HG03342 (cell line): Measurements from ENCODE around the gene CTRL.

Source experiments
- ATAC-seq: cut with Tn5 transposase; IDR thresholded peaks from one replicate; pipeline ENCODE4 v1.9.1; 2021; ENCODE audit warnings: mild to moderate bottlenecking, moderate library complexity; ENCODE audit not compliant: unreplicated experiment

CTRL gene

DNA sequence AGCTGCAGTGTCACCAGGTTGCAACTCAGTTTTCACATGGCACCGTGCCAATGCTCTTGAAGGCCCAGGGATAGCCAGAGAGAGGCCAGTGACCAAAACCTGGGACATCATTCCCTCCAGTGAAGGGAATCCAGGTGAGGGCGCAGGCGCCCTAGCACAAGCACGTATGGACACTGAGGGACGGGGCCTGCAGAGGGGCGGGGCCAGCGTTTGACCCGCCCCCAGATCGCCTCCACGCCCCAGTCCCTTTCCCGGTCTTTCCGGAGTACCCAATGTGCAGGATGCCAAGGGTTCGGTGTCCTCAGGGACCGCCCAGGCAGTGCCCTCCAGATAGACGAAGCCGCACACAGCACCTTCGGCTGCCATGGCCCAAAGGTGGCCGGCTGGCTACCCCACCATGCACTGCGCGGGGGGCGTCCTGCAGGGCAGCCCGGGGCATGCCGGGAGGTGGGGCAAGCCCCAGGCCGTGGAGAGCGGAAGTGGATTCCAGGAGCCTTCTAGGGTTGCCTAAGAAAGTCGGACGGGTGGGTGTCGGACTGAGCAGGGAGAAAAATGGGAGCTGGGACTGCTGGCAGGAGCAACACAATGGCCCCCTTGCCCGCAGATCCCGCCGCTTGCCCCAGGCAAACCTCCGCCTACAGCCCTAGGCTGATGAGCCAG lies 32.1 kb upstream of the CTRL start:
- ATAC-seq, result no peak

DNA sequence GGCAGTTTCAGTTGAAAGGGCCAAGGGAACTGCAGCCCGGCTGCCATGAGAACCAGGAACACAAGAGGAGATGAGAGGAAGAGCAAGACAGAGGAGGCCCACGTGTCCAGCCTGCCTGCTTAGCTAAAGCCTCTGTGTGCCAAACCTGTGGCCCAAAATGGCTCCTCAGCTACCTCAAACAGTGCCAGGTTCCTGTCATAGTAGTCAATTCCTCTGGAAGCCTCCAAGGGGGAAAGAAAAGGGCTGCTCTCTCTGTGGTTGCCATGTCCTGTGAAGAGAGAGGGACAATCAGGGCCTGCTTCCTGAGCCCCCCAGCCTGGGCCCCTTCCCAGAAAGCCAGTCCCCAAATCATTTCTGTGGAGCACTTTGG lies 31.6 kb upstream of the CTRL start:
- ATAC-seq, result no peak

DNA sequence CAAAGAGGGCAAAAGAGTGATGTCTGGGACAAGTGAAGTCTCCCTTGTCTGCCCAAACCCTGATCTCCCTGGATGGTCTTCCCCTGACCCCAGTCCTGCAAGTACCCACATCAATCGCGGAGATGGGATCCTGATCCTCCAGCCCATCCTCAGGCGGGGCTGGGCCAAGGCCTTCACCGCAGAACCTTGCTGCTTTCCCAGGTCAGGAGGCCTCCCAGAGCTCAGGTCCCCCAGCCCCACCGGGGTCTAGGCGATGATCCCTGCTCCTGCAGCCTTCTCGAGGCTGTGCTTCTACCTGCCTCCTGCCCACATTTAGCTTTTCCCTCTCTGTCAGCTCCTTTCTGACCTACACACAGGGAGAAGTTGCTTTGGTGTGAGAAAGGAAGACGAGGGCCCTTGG lies 30.5 kb upstream of the CTRL start:
- no peak for ATAC-seq

DNA sequence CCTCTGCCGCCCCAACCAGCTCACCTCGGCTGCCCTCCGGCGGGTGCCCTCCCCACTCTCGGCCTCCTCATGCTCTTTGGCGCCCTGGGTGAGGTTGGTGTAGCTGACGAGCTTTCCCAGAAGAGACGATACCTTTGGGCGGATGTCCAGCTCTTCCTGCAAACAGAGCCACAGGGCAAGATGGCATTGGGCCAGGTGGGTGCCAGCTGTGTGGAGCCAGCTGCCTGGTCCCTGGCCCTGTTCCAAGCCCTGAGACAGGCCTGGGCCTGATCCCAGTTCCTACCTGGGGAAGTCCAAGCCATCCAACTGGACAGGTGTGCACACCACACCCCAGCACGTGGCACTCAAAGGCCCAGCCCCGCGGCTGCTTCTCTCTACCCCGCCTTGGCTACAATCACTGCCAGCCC lies 29.9 kb upstream of the CTRL start:
- no peak for ATAC-seq

DNA sequence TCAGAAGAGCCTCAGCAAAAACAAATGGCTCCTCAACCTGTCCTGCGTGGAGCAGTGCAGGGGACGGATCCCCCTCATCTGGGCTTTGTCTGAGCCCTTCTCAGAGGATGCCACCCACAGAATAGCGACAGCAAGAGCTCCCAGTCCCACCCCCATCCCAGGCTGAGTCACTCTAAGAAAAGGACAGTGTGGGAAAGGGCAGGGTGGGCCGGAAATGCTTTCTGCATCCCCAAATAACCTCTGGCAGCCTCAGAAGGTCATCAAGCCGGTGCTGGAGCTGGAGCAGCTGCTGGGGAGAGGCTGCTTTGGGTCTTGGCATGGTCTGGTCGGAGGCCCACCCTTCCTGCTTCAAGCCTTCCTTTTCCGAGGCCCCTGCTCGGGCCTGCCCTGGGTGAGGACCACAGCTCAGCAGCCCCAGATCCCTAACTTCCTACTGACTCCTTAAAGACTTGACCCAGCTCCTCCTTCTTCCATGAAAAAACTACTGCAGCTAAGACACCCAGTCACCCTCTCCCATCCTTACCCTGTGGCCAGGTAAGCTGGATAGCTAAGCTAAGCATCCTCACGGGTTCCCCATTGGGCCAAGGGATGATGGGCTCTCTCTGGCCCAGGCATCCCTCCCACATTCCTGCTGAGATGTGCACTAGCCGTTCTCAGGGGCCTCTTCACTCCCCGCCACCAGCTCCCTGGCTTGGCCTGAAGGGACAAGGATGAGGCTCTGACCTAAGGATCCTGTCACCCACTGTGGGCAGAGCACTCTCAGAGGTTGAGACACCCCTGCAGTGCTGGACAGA lies 28.1 kb upstream of the CTRL start:
- no peak for ATAC-seq

DNA sequence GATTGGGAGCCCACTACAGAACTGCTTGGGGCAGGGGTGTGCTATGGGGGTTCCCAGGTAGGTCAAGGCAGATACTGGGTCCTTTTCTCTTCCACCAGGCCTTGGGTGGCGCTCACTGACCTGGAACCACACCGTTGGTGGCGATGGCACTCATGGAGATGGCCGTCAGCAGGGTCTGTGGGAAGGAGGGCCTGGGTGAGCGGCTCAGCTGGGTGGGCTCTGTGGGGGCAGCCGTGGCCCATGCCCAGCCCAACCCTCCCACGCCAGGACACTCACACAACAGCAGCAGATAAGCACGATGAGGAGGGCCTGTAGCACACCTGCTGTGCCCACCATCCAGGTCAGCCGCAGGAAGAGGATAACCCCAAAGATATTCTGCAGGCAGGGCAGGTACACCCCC lies 26.0 kb upstream of the CTRL start:
- no peak for ATAC-seq

DNA sequence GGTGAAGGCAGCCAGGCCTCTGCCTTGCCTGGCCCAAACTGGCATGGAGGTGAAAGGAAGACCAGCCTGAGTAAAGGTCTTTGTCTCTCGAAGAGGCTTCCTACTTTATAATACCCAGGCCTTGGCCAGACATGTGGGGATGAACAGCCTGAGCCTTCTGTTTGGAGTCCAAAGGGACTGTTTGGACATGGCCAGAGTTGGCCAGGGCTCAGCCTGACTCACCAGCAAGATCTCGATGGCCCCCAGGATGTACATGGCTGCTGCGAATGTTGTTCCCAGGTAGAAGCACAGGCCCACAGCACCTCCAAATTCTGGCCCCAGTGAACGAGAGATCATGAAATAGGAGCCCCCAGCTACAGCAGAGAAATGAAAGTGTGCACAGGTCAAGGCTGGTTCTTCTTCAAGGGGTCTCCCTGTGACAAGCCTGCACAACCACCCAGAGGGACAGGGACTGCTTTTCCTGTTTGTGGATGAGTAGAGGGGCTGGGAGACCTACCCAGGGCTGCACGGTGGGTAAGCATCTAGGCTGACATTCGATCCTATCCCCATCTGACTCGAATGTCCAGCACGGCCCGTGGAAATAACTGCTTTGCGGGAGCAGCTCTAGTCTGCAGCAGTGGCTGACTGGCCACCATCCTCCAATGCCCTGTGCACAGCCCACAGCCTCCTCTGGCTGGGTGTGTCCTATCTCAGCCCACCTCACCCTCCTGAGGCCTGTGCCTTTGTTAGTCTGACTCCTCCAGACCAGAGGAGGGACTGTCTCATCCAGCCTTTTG lies 22.9 kb upstream of the CTRL start:
- ATAC-seq, result no peak

DNA sequence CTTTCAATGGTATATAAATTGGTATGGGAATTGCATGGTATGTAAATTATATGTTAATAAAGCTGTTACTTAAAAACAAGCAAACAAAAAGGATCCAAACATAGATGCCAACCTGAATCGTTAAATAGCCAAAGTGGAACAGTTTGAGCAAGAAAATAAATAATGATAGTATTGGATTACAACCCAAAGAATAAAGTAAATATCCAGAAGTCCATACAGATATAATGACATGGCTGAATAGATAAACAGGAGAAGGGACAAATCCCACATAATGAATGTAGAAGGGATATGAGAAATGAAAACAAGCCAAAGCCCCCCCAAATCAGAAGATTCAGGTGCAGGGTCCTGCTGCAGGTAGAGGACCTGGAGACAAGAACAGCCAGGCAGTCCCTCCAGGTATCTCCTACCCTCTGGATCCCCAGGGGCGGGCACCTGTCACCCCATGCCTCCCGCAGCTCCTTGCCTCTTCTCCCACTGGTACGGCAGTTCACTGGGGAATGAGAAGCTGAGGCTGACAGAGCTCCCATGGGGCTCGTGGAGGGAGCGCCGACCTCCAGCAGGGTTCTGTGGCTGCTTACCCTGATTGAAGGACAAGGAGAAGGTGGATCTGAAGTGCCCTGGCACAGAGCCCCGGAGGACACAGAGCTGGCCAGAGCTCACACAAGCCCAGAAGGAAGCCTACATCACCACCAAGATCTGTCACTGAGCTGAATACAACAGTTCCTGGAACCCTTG lies 22.1 kb upstream of the CTRL start:
- no peak for ATAC-seq

DNA sequence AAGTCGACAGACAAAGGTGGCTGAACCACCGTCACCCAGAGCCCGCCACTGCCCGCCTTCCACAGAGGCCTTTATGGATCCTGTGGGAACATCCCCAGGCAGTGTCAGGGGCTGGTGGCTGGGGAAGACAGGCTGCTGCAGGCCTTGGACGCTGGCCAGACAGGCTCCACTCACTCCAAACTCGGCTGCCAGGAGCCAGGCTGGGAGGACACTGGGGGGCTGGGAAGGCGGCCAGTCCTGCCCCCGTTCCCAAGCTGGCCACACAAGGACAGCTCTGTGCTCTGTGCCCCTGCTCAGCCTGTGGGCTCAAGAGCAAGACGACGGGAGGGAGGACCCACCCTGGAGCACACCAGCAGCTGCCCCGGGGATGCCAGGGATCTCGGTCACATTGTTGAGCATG lies 19.8 kb upstream of the CTRL start:
- ATAC-seq, result no peak

DNA sequence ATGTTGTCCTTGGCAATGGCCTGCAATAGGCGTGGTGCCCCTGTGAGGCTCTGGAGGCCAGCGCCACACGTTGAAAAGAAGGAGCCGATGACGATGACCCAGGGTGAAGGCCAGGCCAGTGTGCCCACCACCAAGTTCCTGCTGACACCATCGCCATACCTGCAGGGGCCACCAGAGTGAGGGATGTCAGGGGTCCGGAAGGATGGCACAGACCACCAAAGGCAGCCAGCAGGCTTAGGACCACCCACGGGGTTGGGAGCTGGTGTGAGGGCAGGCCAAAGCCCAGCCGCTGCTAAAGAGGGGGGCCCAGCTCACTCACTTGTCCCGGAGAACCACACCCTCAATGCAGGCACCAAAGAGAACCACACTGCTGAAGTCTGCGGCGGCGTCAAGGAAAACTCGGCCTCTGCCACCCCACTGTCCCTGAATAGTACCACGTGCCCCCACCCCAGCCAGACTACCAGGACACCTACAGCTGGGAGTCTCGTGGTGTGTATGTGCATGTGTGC lies 18.7 kb upstream of the CTRL start:
- ATAC-seq, result no peak

DNA sequence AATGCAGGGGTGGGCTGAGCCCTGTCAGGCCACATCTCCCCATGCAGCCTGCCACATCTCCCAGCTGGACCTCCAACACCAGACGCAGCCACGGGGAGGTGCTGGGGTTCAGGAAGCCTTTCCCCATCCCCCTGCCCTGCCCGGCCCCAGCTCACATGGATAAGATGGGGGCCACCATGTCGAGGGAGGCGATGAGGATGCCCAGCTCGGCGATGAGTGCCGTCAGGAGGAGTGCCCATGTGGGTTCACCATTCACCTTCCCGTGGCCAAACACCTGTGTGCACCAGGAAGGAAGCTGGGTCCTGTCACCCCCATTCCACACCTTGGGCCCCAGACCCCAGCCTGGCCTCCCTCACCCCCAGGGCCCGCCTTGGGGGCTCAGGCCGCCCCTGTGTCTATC lies 18.0 kb upstream of the CTRL start:
- no peak for ATAC-seq

DNA sequence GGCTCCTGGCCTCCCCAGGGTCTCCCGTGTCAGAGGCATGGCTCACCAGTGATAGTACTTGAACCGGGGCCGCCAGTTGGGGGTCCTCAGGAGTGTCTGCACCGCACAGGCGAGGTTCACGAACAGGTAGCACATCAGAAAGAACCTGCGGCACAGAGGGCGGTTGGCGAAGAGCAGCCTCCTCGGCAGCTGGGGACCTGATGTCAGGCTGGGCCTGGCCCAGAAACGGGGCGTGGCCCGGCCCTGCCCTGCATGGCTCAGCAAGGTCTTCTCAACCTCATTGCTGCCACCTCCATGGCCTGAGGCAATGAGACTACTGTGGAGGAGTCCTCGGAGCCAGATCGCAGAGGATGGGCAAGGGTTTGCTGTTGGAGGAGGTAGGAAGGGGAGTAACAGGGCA lies 16.4 kb upstream of the CTRL start:
- ATAC-seq, result no peak

DNA sequence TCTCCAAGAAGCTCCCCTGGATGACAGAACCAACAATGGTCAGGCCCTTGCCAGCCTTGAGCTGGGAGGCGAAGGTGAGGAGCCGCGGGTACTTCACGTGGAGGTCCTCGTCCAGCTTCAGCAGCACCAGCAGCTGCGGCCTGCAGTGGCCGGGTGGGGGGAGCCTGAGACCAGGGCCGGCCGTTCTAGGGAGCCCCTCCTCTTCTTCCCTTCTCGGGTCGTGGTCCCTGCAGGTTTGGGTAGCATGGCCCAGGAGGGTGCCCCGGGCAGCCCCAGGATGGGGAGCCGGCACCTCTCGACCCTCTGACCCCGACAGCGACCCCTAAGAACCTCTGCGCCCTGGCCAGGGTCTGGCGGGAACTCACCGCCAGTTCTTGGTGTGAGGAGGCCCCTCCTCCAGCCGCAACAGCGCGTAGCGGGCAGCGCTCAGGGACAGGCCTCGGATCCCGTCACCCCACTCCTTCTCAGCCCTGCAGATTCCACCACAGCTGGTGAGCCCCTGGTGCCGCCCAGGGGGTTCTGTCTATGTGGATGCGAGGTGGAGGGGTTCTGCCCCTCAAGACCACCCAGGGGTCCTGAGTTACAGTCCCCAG lies 15.4 kb upstream of the CTRL start:
- no peak for ATAC-seq

DNA sequence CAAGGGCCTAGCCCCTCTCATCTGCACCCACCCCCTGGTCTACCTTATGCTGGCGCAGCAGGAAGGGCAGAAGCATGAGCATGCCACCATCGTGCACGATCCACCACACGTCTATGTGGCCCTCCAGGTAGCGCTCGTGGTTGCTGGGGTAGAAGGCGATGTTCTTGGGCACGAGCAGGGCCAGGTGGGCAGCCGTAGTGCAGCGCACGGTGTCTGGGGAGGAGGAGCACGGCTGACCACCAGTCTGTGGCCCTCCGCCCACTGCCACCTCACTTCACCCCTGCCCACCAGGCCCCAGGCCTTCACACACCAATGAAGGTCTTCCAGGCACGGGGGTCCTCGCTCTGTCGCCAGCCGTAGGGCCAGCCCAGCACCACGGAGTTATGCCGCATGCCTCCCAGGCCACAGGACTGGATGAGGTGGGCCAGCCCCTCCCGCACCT lies 14.5 kb upstream of the CTRL start:
- no peak for ATAC-seq

DNA sequence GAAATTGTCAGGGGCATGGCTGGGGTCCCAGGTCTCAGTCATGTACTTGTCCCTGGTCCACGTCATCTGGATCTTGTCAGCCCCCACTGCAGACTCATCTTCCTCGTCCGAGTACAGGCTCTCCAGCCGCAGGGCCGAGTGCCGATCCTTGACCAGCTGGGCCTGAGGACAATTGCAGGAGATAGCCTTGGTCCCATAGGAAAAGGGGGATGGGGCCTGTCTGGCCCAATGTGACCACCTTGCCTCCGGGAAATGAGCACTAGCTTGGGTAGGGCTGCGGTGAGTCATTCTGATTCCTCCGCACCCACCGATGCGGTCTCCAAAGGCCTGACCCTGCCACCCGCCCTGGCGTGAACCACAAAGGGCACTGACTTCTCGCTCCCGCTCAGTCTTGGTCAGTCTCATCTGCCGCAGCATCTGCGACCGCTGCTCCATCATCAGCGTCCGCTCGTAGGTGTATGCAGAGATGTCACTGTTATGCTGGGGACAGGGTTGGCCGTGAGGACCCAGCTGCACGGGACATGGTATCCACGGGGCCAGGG lies 13.8 kb upstream of the CTRL start:
- no peak for ATAC-seq

DNA sequence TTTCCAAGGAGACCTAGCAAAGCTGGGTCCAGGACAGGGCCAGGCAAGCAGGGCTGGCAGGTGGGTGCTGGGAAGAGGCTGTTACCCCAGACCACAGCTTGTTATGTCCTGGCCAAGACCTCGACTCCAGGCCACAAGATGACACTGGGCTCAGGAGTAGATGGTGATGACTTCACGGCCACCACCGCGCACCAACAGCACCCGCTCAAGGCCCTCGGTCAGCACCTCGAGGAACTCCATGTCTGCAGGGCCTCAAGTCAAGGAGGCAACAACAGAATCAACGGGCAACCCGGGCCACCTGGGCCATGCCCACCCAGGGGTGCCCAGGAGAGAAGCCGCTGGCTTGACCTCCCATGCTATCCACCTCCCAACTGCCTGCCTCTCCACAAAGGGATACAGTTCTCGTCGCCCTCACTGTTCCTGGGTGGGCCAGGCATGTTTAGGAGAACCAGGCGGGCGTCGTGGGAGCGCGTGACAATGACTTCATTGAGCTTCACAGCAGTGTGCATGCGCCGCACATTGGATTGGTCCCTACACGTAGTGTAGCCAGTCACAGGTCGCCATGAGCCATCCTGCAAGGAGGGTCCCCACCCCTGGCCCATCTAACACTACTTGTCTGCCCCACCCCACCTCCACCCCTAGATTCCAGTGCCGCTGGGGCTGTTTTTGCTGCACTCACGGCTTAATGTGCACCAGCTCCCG lies 13.2 kb upstream of the CTRL start:
- no peak for ATAC-seq

DNA sequence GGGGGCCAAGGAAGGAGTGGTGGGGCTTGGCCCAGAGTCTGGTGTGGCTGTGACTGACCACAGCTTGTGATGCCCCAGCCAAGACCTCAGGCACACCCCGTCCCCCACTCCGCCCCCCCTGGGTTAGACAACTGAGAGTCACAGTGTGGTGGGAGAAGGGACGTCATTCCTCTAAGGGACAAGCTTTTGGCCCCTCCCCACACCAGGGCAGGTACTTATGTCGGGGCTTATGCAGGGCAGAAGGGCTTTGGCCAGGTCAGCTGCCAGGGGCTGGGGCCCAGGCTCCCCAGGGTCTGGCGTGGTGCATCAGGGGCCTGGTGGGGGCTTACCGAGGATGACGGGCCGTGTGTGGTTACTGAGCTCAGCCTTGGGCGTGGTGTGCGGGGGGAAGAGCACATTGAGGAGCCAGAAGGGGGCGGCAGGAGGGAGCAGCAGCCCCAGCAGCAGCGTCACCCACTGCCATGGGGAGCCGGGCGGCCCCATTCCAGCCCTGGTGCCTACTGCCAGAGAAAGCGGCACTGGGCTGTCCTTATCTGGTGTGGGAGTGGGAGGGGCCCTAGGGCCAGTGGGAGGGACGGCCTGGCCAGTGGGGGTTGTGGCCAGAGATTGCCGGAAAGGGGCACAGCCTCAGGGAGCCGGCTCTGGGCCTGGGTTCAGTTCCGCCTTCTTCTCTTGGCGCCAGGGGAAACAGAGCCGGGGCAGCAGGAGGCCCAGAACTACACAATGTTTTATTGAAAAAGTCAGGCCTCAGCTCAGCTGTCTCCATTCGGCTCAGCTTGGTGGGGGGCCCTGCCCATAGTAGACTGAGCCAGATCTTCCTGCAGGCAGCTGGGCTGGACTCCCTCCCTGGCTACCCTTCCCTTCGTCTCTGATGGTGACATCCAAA lies 12.2 kb upstream of the CTRL start, which contains the start of gene LCAT:
Gene LCAT (minus strand): TSS at position 502 of the 886 bp plus-strand sequence. CDS start 19 bp downstream, at position 483.
- no peak for ATAC-seq

DNA sequence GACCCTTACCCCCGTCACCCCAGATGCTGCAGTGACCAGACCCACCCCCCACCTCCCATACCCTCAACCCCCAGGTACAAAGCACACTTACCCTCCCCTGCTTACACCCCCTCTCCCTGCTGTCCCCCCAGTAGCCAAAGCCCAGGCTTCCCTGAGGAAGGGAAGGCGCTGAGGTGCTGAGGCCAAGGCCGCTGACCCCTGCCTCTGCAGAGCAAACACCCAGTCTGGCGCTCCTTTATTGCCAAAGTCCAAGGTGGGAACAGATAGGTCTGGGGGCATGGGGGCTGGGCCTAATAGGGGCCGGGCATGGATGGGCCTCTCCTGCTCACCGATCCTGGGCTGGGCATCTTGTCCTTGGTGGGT lies 11.6 kb upstream of the CTRL start:
- no peak for ATAC-seq
